Esophagus mucosa (tissue), 1 donor: ENCODE measurements around the gene PRKCE. TPM values are rescaled to one million over a fixed set of nuclear protein-coding genes. Genes with fewer than 3 reads are reported as not detected.

Source experiments
- ATAC-seq: fragments of 200-7000 bp; cut with Tn5 transposase; one replicate; pipeline ENCODE4 v1.9.1; 2020
- total RNA-seq: library from RNA; stranded (reverse); gene quantifications from one replicate; pipeline ENCODE4 v1.2.4, GENCODE V29; 2023
- donor health status: DM: yes; HTN: yes; CAD: no.

Gene PRKCE
- total RNA-seq, 1 donor from 2014 or later, result 13.1 TPM

GRCh38 chr2:46095830-46096229, 444.4 kb downstream of the PRKCE start:
- ATAC-seq, result no peak

- no peak for ATAC-seq
These were observed 444.8 kb downstream of the PRKCE start for GRCh38 chr2:46096260-46096659.

- ATAC-seq, result peak; percentile 64
These were observed 446.4 kb downstream of the PRKCE start for GRCh38 chr2:46097714-46098480.

DNA sequence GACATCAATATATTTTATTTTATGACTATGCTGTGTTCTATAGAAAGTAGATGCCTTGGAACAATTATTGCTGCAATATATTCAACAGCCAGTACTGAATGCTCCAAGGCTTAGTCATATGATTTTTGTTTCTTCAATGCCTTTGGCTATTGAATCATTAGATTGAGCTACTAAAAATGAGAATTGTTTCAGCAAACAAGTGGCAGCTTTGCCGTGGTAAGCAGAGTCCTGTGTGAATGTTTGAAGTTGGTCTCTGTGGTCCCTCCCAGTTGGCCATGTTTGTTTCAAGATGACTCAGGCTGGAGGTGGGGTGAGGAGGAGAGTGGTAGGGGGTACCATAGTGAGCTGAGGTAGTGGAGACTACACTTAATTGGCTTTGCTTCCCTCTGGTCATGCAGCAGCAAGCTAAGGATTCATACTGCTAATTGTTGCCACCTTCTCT, 447.2 kb downstream of the PRKCE start:
- peak; percentile 79 for ATAC-seq

- ATAC-seq, result no peak
These were observed 450.2 kb downstream of the PRKCE start for GRCh38 chr2:46101557-46102220.

DNA sequence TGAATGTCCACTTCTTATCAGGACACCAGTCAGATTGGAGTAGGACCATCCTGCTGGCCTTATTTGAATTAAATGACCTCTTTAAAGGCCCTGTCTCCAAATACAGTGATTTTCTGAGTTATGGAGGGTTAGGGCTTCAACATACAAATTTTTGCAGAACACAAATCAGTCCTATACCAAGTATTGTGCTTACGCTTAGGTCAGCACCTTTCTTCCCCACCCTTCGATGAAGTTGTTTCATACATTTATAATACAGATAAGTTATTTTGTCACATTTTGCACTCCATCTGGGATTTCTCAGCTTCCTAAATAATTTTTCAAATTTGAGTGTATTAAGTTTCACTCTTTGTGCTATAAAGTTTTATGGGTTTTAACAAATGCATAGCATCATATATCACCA, 455.2 kb downstream of the PRKCE start:
- no peak for ATAC-seq

DNA sequence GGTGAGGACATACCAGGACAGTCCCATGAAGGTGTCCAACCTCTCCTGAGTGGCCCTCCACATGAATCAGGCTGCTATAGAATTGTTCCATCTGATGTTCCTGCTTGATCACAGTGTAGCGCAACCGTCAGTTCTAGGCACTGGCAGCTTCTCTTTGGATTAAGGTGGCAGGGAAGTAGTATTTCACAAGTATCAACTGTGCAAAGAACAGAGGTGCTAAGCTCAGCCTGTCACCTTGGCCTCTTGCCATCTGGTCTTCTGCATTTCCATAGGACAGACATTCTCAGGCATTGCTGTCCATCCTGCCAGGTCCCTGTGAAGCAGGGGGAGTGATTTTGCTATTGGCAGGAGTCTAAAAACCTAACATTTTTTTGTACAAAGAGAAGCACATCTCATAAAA, 463.5 kb downstream of the PRKCE start:
- no peak for ATAC-seq

DNA sequence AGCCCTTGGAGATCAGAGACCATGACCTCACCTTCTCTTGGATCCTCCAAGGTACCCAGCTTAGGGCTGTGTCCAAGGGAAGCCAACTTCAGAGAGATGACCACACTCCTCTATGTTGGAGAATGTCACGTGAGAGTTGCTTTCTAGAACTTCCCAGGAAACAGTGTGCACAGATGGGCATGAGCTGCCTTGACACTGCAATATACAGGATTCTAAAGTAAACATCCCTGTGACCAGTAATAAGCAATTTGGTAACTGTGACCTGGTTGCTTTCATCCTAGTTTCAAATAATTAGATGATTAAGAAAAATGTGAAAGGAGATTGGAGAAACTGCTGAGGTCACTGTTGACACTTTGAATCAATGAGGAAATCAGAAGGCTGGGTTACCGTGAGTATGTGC, 464.7 kb downstream of the PRKCE start:
- ATAC-seq, result no peak

DNA sequence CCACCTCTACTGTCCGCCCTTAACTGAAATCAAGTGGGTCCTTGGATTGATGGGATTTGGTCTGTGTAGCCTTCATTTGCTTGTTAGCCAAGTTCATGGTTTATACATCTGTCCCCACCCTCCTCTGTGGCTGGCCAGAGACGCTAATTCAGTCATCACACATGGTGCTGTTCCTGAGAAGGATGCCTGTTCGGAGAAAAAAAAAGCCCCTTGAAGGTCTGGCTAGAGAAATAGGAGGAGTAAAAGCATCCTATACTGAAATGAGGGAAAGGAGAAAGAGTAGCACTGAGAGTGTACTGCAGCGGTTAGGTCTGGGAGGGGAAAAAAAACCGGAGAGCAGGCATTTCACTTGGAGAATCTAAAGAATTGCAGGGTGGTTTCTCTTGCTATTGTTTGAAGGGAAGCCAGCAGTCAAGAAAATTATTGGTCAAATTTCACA, 465.1 kb downstream of the PRKCE start:
- no peak for ATAC-seq

DNA sequence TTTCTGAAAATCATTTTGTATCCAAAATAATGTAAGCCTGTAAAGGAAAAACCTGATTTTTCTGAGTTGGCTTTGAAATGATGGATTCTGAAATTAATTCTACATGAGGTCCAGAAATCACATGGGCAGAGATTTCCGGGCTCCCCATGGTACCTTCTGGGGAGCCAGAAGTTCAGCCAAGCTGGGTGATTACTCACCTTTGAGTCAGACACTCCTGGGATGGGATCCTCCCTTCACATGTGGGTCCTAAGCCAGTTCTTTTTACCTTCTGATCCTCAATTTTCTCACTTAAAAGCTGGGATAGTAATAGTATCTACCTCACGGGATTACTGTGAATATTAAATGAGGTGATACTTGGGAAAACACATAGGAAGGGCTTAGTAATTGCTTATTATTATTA, 465.9 kb downstream of the PRKCE start:
- ATAC-seq, result peak; percentile 92

DNA sequence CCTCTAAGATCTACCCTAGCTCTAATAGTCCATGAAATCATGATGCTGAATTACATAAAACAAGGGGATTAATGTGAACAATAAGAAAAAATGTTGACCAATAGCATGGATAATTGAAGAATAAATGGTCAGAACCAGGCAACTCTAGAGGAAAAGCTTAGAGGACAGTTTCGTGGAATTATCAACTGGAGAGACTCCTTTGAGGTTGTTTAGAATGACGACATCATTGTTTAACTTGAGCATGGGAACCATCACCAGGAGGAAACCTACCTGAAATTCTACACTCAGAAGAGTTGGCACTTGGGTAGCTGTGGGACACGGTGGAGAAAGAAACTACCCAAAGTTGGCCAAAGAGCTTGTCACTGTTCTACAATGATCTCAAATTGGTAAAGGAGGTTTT, 466.5 kb downstream of the PRKCE start:
- peak; percentile 56 for ATAC-seq

DNA sequence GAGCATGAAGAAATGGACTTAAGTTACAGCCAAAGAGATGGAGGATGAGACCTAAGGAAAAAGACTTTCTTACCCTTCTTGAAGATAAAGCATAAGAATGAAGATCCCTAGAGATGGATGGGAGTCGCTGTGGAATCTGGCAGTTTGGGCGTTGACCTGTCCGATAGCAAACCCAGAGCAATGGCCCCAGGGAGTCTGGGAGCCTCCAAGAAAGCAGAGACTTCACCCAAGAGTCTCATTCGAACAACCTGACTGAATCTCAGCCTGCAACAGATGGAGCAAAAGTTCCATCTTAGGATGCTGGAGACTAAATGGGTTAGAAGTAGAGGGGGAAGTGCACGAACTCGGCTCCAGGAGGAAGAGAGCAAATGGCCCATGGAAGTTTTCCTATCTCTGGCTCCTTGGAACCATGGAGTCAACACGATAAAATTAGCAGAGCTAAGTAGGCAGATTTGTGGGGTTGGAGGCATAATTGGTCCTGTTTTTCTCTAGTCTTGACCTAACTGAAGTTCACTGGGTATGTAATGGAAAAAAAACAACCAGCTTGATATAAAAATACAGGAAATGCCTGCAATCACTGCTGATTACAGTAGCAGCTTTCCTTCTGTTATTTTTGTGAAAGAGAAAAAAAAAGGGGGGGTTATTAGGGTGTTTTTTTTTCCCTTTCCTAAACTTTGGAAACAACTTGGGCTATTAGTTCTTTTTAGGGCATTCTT, 467.3 kb downstream of the PRKCE start:
- no peak for ATAC-seq

GRCh38 chr2:46119453-46119852, 468.0 kb downstream of the PRKCE start:
- no peak for ATAC-seq

DNA sequence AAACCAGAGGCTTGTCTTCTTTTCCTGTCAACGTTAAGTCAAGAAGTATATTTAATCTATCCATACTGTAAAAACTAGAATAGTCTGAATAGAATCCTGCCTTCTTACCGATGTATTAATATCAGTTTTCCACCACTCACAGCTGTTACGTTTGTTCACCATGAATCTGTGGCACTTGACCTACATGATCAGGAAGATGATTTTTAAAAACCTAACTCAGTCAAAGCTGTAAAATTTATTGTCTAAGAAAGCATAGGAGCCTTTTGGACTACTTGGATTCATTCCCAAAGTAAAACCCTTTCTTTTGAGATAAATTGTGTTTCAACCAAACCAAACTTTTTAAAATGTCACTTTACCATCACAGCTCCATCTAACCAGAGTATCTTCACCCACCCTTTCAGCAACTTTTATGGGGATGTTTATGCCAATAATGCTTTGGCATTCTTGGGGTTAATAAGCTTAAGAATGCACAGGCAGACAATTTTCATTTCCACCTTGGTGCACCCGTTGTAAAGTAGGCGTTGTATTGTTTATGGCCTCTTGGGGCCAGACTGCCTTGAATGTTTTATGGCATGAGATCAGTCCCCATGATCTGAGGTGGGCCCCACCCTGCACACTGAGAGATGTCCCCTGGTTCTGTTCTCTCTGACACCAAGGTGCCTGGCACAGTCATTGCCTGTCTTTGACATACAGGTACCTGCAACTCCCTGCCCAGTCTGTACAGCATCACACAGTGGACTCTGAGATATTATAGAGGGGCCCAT, 469.5 kb downstream of the PRKCE start:
- ATAC-seq, result no peak

DNA sequence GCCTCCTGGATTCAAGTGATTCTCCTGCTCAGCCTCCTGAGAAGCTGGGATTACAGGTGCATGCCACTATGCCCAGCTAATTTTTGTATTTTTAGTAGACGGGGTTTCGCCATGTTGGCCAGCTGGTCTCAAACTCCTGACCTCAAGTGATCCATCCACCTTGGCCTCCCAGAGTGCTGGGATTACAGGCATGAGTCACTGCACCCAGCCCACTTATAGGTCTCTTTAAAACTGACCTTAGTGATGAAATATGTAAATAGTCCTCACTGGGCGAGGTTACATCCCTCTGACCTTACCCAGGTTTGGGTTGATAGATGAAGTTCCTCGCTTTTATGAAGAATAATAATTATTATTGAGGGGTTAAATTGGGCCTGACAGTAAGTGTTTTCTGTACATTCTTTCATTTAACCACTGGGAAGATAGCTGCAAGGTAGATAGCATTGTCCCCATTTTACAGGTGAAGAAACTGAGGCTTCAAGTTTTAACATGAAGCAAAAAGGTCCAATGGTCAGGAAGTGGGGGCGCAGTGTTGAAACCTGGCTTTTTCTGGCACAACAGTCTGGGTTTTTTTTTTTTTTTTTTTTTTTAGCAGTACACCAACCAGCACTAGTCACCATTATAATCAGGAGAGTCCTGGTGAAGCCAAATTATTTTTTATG, 471.0 kb downstream of the PRKCE start:
- ATAC-seq, result no peak

DNA sequence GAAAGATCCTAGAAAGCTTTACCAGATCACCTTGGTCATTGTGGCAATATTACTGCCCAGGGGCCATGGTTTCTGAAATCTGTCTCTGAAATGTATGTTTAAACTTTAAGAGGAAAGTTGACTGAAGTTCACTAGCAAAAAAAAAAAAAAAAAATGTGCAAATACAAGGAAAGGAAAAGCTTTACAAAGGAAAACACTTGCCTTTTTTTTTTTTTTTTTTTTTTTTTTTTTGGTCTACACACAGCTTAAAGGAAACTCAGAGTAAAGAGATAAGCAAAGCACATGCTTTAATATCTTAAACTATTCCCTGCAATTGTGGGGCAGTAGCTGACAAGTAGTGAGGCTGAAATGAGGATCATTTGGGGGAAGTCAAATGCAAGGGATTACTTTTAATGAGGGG, 471.5 kb downstream of the PRKCE start:
- ATAC-seq, result no peak

GRCh38 chr2:46125798-46126197, 474.3 kb downstream of the PRKCE start:
- peak; percentile 90 for ATAC-seq

- no peak for ATAC-seq
These were observed 475.1 kb downstream of the PRKCE start for GRCh38 chr2:46126571-46126970.

- ATAC-seq, result no peak
These were observed 475.7 kb downstream of the PRKCE start for GRCh38 chr2:46127176-46127575.

GRCh38 chr2:46130511-46130910, 479.0 kb downstream of the PRKCE start:
- no peak for ATAC-seq

GRCh38 chr2:46132996-46133395, 481.5 kb downstream of the PRKCE start:
- ATAC-seq, result no peak

DNA sequence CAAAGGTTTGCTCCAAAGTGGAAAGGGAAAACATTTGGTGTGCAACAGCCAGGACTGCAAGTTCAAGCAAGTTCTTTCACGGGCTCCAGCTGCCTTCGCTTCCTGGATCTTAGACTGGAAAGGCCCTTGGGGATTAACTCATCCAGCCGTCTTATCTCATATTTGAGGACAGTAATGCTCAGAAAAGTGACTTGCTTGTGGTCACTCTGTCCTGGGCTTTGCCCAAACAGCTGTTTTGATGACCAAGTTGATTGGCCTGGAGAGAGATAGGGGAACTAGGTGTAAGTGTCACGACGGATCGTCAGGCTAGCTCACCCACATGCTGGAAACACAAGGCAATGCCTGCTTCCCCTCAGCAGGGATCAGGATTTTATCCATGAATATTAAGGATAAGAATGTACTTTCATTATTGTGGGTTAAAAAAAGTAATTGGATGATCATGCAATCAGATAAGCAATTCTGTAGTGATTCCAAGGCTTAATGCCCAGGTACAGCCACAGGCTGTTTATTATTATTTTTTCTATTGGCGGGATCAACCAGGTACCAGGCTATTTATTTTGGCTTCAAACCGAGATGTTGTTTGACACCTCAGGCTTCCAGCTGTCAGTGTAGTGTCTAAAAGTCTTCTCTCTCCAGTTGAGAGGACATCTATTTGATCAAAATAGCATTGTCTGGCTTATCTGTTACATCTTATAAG, 483.2 kb downstream of the PRKCE start:
- peak; percentile 67 for ATAC-seq
